Astrocyte (in vitro differentiated cells and primary cell): ENCODE results near the gene RPS6KL1. TPM values are rescaled to one million over a fixed set of nuclear protein-coding genes. Genes with fewer than 3 reads are reported as not detected.

Source experiments
- DNase-seq: peaks from one replicate; pipeline ENCODE4 v3.0.0-alpha.2; 2010; ENCODE audit warnings: low read depth
- FAIRE-seq: peaks from 2 replicates; lab custom pipeline; 2011; peaks lifted over from hg19 to GRCh38; lab: Jason Lieb, UNC
- H2AFZ ChIP-seq: 2 replicates; pipeline ENCODE4 v1.6.0; 2012; ENCODE audit warnings: low read depth, low read length, inconsistent platforms
- H3K27ac ChIP-seq: 2 replicates; pipeline ENCODE4 v1.5.1; 2011; ENCODE audit warnings: low read depth, low read length, inconsistent platforms
- H3K27me3 ChIP-seq: 2 replicates; pipeline ENCODE4 v1.6.0; 2011; ENCODE audit warnings: low read length, inconsistent platforms; ENCODE audit not compliant: insufficient read depth
- H3K36me3 ChIP-seq: 2 replicates; pipeline ENCODE4 v1.5.1; 2011; ENCODE audit warnings: low read length, inconsistent platforms; ENCODE audit not compliant: insufficient read depth
- H3K4me1 ChIP-seq: 2 replicates; pipeline ENCODE4 v1.5.1; 2011; ENCODE audit warnings: low read length, inconsistent platforms; ENCODE audit not compliant: insufficient read depth
- H3K4me2 ChIP-seq: 2 replicates; pipeline ENCODE4 v1.6.0; 2012; ENCODE audit warnings: low read length, inconsistent platforms
- H3K4me3 ChIP-seq: 2 replicates; pipeline ENCODE4 v1.5.1; 2011; ENCODE audit warnings: low read depth, mild to moderate bottlenecking, low read length, inconsistent platforms; ENCODE audit not compliant: insufficient read depth
- H3K79me2 ChIP-seq: 2 replicates; pipeline ENCODE4 v1.6.0; 2012; ENCODE audit warnings: mild to moderate bottlenecking, low read length, inconsistent platforms; ENCODE audit not compliant: insufficient read depth
- H3K9ac ChIP-seq: 2 replicates; pipeline ENCODE4 v1.6.0; 2012; ENCODE audit warnings: mild to moderate bottlenecking, low read length, inconsistent platforms
- H3K9me3 ChIP-seq: 2 replicates; pipeline ENCODE4 v1.5.1; 2012; ENCODE audit warnings: low read depth, mild to moderate bottlenecking, low read length, inconsistent platforms; ENCODE audit not compliant: insufficient read depth
- H4K20me1 ChIP-seq: 2 replicates; pipeline ENCODE4 v1.6.0; 2012; ENCODE audit warnings: low read length, inconsistent platforms; ENCODE audit not compliant: insufficient read depth
- H3K27ac Mint-ChIP-seq: one replicate; pipeline ENCODE4 v1.8.0; 2021; ENCODE audit warnings: mild to moderate bottlenecking, mixed read lengths; ENCODE audit not compliant: unreplicated experiment
- H3K27me3 Mint-ChIP-seq: one replicate; pipeline ENCODE4 v1.8.0; 2021; ENCODE audit warnings: low read depth, mixed read lengths; ENCODE audit not compliant: unreplicated experiment
- H3K36me3 Mint-ChIP-seq: one replicate; pipeline ENCODE4 v1.8.0; 2021; ENCODE audit warnings: low read depth, mixed read lengths; ENCODE audit not compliant: unreplicated experiment
- H3K4me1 Mint-ChIP-seq: one replicate; pipeline ENCODE4 v1.8.0; 2021; ENCODE audit warnings: low read depth, mixed read lengths; ENCODE audit not compliant: unreplicated experiment
- H3K4me3 Mint-ChIP-seq: one replicate; pipeline ENCODE4 v1.8.0; 2021; ENCODE audit warnings: mild to moderate bottlenecking, moderate library complexity, mixed read lengths; ENCODE audit not compliant: unreplicated experiment
- H3K9me3 Mint-ChIP-seq: one replicate; pipeline ENCODE4 v1.8.0; 2021; ENCODE audit warnings: mild to moderate bottlenecking, mixed read lengths; ENCODE audit not compliant: unreplicated experiment
- CTCF ChIP-seq: IDR thresholded peaks from 2 replicates; pipeline ENCODE4 v1.5.1; 2011; ENCODE audit warnings: low read depth, mild to moderate bottlenecking, inconsistent platforms, low read length, moderate library complexity; ENCODE audit not compliant: insufficient read depth
- EZH2 ChIP-seq: IDR thresholded peaks from 2 replicates; pipeline ENCODE4 v1.6.1; 2012; ENCODE audit warnings: mild to moderate bottlenecking, low read length, inconsistent platforms; ENCODE audit not compliant: insufficient read depth
- total RNA-seq: library from RNA; stranded (reverse); gene quantifications from 2 replicates; pipeline ENCODE4 v1.2.1, GENCODE V29; 2021

Gene RPS6KL1
- total RNA-seq, 1 donor from 2014 or later: 1.7 TPM

- Histone ChIP-seq H3K9me3 (no peaks in the 10 kb centered on the region), H3K36me3 (no peaks in the 10 kb centered on the region), H3K27ac (no peak overlapping the region), H3K4me3 (peak overlapping the region; percentile 59), H3K79me2 (peaks cover 10% of the 10 kb centered on the region), H3K4me1 (peaks cover 10% of the 10 kb centered on the region), H3K9ac (peak overlapping the region; percentile 75), H3K27me3 (no peaks in the 10 kb centered on the region), H4K20me1 (no peaks in the 10 kb centered on the region), H3K4me2 (peak overlapping the region; percentile 88), H2AFZ (no peak overlapping the region)
- H3K36me3 Mint-ChIP-seq: peaks cover 6% of the 10 kb centered on the region
- DNase-seq: no peak
- FAIRE-seq: no peak
- TF ChIP-seq EZH2 (no peak), CTCF (no peak)
- H3K27ac Mint-ChIP-seq: no peak overlapping the region
- H3K4me3 Mint-ChIP-seq: no peak overlapping the region
- peaks cover 9% of the 10 kb centered on the region for H3K4me1 Mint-ChIP-seq
- no peaks in the 10 kb centered on the region for H3K9me3 Mint-ChIP-seq
- H3K27me3 Mint-ChIP-seq: peaks cover 14% of the 10 kb centered on the region
Observed at GRCh38 chr14:74954232-74954946, 31.3 kb upstream of the RPS6KL1 start.

- peak overlapping the region; percentile 88 for H3K4me2 ChIP-seq
- no peaks in the 10 kb centered on the region for H3K36me3 ChIP-seq
- Mint-ChIP-seq H3K27ac (no peak overlapping the region), H3K4me1 (peaks cover 9% of the 10 kb centered on the region), H3K9me3 (no peaks in the 10 kb centered on the region), H3K4me3 (no peak overlapping the region), H3K36me3 (peaks cover 6% of the 10 kb centered on the region), H3K27me3 (peaks cover 20% of the 10 kb centered on the region)
- H3K9ac ChIP-seq: peak overlapping the region; percentile 75
- FAIRE-seq (no peak), DNase-seq (no peak)
- TF ChIP-seq CTCF: no peak
- TF ChIP-seq EZH2: no peak
- peak overlapping the region; percentile 59 for H3K4me3 ChIP-seq
- H4K20me1 ChIP-seq: no peaks in the 10 kb centered on the region
- peaks cover 10% of the 10 kb centered on the region for H3K4me1 ChIP-seq
- peaks cover 10% of the 10 kb centered on the region for H3K79me2 ChIP-seq
- no peak overlapping the region for H3K27ac ChIP-seq
- H3K9me3 ChIP-seq: no peaks in the 10 kb centered on the region
- no peaks in the 10 kb centered on the region for H3K27me3 ChIP-seq
- H2AFZ ChIP-seq: no peak overlapping the region
Observed at GRCh38 chr14:74953686-74954085, 30.6 kb upstream of the RPS6KL1 start.
